GM19438 (cell line): Measurements from ENCODE around the gene THOC7.

Source experiments
- ATAC-seq: cut with Tn5 transposase; IDR thresholded peaks from one replicate; pipeline ENCODE4 v1.9.1; 2021; ENCODE audit warnings: low read depth; ENCODE audit not compliant: unreplicated experiment

Gene THOC7

DNA sequence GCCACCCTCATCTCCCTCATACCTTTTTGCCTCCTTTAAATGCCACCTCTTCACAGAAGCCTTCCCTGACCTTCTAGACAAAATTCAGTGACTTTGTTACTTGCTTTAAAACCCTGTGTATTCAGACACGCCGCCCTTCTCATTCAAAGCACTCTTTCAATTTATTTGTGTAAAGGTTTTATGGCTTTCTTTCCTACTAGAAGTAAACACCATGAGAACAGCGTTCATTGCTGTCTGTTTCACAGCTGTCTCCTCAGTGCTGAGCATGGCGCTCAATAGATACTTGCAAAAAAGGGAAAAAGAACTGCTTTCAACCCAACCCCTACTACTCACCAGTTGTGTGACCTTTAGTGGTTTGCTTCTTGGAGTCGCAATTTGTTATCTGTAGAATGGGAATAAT lies 17.0 kb upstream of the THOC7 start:
- ATAC-seq = no peak

DNA sequence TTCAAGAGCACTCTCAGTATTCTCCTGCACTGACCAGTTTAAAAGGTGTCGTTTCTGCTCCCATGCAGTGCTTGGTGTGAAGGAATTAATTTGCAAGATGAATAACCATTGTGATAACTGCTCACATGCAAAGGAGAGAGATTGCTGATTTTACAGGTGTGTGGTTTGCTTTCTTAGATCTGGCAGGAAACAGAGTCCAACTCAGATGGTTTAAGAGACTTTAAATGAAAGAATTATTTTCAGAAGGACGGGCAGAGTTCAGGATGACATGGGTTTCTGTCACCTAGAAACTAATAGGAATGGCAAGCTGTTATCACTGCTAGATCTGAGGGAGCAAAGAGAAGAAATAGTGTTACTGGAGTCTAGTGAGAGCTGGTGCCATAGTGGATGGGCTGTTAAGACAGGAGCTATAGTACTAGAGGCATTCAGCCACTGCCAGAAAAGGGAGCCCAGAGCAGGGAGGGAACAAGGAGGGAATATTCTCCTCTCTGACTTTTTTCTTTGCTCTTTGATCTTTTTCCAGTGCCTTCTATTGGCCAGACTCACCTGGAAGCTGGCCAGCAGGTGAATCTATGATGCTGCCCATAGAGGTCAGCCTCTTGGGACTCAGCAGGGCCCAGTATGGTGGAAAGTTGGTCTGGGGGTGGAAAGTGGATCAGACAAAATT lies 14.9 kb upstream of the THOC7 start:
- no peak for ATAC-seq

- ATAC-seq = no peak
Measured at GRCh38 chr3:63877737-63878393, 14.3 kb upstream of the THOC7 start.

GRCh38 chr3:63876260-63876659 lies 12.7 kb upstream of the THOC7 start:
- no peak for ATAC-seq

- no peak for ATAC-seq
Measured at GRCh38 chr3:63875510-63875909, 11.9 kb upstream of the THOC7 start.

- ATAC-seq = no peak
Measured at GRCh38 chr3:63874769-63875168, 11.2 kb upstream of the THOC7 start.

- no peak for ATAC-seq
Measured at GRCh38 chr3:63872135-63872924, 8.7 kb upstream of the THOC7 start.

DNA sequence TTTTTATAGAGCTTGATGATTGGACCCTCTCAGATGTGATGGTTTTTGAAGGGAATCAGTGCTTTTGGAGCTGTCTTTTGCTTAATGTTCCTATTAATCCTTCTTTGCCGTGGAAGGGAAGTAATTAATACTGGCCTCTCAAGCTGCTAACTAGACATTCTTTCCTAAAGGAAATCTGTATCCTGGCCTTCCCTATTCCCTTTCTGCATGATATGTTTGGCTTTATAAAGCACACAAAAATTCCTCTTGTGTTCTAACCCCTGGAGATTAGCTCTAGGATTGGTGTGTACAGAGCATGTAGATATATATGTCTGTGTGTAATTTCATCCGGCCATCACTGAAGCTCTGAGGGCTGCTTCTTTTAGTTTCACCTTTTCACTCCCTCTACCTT lies 7.0 kb upstream of the THOC7 start:
- ATAC-seq = no peak

DNA sequence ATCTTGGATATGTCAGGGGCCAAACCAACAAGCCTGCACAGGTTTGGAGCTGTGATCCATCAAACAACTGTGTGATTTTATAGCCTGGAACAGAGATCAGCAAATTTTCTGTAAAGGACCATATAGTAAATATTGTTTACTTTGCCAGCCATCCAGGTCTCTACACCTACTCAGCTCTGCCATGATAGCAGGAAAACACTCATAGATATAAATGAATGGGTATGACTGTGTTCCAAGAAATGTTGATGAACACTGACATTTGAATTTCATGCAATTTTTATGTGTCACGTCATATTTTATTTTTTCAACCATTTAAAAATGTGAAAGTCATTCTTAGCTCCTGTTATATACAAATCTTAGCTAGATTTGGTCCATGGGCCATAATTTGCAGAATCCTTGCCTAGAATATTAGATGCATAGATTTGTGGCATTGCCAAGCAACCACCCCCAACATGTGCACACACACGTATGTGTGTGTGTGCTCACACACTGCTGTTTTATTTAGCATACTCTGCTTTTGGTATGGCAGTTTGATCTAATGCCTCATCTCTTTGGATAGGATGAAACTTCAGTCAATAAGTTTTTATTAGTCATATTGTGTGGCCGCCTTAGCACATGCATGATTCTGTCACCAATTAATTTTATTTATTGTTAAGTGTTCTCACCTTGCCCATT lies 6.5 kb upstream of the THOC7 start:
- no peak for ATAC-seq

DNA sequence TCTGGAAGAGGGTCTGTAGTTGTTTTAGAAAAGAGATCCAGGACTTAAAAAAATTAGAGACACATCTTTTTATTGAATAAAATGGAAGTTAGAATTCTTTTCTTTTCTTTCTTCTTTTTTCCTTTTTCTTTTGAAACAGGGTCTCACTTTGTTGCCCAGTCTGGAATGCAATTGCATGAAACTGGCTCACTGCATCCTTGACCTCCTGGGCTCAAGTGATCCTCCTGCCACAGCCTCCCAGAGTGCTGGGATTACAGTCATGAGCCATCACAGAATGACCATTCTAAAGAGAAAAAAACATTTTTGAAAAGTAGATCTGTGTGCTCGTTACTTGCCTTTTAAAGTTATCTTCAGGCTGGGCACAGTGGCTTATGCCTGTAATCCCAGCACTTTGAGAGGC lies 3.6 kb upstream of the THOC7 start:
- ATAC-seq = no peak

- no peak for ATAC-seq
Measured at GRCh38 chr3:63864965-63865327, 1.3 kb upstream of the THOC7 start.

GRCh38 chr3:63864008-63864964 lies 681 bp upstream of the THOC7 start:
- ATAC-seq = peak; percentile 45

- ATAC-seq = no peak
Measured at GRCh38 chr3:63862804-63863149, 828 bp downstream of the THOC7 start.

DNA sequence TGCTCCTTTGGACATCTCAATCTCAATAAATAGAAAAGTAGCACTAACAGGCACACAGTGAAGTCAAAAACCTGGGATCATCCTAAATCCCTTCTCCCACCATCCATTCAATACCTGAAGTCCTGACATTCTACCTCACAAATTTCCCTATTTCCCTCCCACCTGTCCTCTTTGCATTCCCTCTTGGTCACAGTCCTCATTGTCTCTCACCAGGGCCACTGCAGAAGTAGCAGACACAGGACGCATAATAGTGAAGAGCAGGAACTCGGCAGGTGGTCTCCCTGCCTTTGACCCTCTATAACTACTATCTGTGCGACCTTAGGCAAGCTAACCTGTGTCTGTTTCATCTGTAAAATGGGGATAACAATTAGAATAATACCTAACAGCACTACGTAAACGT lies 2.3 kb downstream of the THOC7 start:
- ATAC-seq = no peak

- no peak for ATAC-seq
Measured at GRCh38 chr3:63860776-63861175, 2.8 kb downstream of the THOC7 start.

- no peak for ATAC-seq
Measured at GRCh38 chr3:63857311-63857710, 6.3 kb downstream of the THOC7 start.

DNA sequence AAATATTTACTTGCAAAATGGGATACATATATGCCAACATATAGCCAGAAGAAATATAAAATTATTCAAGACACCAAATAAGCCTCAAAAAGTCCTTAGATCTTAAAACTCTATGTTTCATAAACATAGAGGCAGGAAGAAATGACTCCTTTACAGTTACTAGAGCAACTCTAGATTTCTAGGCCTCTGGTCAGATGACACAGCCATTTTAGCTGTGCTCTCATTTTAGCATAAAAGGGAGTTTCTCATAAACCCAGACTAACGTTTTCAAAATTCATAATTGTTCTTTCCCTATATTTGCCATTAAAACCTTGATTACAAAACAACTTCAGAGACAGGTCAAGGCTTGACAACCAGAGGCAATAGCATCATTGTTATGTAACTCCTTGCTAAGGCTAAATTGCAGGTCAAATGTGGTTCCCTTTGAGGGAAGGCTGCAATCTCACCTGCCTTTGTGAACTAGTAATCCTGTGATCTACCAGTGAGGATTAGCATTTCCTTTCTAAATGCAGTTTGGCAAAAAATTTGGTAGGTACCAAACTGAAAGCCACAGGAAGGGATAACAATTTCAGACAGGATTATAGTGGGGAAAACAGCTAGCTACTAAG lies 8.2 kb downstream of the THOC7 start:
- ATAC-seq = no peak

- no peak for ATAC-seq
Measured at GRCh38 chr3:63853106-63853505, 10.5 kb downstream of the THOC7 start.

DNA sequence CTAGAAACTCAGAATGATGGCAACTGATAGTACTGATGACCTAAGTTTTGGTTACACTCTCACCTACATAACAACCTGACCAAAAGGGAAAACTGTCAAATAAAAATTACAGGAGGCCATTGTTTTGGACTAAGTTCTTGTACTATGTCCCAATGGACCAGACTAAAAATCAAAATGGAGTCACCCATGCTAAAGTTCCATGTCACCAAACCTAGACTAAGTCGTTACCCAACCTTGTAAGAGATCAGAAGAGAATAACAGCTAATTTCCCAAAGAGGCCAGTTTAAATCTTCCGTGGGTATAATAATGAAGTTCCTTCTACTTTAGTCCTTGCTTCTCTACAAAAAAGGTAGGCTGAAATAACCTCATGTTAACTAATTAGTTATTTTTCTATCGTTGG lies 12.3 kb downstream of the THOC7 start:
- no peak for ATAC-seq

GRCh38 chr3:63849175-63849574 lies 14.4 kb downstream of the THOC7 start:
- no peak for ATAC-seq
